HG03045 (cell line): Measurements from ENCODE around the gene RBM18.

ENCODE experiments used
- ATAC-seq: cut with Tn5 transposase; IDR thresholded peaks from one replicate; pipeline ENCODE4 v1.9.1; 2021; ENCODE audit warnings: mild to moderate bottlenecking, moderate library complexity; ENCODE audit not compliant: unreplicated experiment

Gene RBM18

DNA sequence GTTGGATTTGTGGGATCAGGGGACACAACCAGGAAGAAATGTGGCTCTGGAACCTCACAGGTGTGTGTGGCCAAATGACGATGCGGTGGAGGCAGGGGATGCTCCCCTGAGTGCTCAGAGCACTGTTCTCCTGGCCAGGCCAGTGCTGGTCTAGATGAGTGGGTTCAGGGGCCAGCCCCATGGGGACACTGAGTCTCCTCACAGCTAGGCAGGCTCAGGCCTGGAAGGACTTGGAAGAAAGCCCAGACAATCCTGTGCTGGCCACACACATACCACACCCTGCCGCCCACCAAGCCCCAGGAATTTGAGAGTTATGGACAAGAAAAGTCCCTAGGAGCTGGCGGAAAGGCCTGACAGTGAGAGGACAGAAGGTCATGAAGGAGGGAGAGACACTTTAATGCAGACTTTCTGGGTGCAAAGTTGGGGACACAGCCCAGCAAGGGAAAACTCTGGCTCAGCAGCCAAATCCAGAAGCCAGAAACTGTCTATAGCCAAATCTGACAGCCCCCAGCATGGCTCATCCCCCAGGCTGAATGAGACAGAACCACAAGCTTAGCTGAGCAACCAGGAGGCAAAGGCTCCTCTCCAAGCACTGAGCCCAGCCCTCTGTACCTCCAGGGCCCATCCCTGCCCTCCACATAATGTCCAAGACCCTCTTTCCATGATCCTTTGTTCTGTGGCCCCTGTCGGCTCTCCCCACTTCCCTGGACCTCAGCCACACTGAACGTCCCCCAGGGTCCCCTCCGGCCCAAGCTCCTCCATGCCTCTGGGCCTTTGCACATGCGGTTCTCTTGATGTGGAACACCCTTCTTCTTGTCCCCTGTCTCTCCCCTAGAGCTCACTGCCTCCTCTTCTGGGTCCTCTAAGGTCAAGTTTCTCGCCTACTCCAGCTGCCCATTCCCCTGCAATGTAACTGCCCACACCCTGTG, 58.3 kb downstream of the RBM18 start:
- no peak for ATAC-seq

DNA sequence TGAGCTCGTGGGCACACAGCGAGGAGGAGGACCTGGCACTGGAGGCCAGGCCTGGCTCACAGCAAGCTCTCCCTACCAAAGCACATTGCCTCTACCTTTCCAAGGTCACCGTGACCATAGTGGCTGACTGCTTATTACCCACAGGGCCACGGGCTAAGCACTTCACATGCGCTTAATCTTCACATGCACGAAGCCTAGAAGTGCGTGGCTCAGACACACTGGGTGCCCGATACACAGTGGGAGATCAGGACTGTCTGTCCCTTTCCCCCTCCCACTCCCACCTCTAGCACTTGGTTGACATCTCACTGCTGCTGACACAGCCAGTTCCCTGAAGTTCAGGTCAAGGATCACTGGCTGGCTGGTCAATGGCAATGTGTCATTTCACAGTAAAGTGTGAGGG, 59.5 kb downstream of the RBM18 start:
- ATAC-seq, result no peak

DNA sequence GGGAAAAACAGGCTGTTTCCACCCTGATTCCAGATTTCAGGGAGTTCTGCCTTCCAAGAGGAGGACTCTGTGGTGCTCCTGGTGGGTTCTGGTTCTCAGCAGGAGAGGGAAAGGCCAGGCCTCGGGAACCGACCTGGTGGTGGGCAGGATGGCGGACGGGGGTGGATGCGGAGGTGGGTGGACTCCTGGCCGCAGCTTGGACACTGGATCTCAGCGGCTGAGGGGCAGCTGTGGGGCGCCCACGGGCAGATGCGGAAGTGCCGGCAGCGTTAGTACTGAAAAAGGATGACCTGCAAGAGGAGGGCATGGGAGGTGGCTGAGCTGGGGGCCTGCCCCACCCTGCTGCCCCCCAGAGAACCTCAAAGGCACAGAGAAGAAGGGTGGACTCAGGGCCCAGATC, 60.1 kb downstream of the RBM18 start:
- no peak for ATAC-seq

DNA sequence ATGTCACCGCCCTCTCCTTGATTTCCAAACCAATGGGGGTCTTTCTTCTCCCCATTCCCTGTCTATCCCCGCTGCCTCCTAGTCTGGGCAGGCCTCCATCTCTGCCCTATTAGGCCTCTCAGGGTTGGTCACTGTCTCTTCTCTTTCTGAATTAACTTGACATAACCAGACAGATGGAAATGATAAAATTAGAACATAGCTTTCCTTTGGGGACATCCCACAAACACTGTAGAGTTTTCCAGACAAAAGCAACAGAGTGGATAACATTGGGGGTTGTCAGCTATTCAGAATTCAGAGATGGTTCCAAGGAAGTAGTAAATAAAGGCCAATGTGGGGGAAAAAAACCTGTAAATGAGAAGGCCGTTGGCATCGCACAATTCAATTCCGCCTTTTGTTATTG, 60.6 kb downstream of the RBM18 start:
- ATAC-seq, result no peak

DNA sequence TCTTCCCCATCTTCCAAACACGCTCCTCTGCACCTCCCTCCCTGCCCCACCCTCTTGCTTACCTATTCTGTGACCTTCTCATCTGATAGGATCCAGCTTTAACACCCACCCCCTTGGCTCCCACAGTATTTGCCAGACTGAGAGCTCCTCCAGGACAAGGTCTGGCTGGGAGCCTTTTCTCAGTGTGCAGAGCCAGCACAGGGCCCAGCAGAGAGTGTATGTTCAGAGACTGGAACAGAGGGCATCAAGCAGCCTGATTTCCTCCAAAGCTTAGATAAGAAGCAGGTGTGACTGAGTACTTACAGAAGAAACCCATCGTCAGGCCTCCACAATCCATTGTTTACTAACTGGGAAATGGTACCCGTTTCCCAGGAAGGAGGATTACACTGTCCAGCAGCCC, 62.5 kb downstream of the RBM18 start:
- no peak for ATAC-seq

DNA sequence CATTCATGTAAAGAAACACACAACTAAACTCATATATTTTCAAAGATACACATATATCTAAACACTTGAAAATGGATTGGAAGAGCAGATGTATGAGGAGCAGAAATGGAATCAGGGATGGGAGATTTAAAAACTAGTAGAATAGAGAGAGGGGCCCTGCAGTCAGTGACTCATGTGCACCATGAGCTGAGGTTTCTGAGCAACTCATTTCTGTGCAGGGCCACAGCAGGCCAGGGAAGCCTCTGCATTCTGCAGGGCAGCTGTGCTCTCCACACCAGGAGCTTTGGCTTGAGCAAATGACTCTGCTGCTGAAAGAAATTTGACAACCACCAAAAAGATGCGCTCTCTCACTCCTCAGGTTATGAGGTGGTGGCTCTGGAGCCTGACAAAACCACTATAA, 63.0 kb downstream of the RBM18 start:
- ATAC-seq, result no peak

DNA sequence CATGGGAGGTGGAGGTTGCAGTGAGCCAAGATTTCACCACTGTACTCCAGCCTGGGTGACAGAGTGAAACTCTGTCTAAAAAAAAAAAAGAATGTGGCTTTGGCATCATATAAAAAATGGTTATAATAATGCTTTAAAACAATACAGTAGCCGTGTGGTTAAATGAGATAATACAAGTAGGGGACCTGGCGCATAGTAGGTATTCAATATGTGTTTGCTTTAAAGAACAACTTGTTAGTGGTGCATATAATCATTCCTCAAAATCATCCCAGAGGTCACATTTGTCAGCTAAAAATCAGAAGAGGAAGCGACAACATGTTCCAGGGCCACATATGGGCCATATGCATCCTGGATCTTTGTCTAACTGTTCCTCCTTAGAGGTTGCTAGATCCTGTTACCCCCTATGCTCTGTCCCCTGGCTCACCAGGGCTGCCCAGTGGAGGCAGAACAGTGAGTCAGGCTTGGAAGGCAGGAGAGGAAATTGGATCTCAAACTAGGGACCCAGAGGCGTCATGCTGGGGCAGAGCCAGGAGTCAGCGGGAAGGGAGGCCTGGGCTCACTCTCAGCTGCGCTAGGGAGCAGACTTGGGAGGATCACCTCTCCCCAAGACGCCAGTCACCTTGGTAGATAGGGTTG, 63.6 kb downstream of the RBM18 start:
- no peak for ATAC-seq

DNA sequence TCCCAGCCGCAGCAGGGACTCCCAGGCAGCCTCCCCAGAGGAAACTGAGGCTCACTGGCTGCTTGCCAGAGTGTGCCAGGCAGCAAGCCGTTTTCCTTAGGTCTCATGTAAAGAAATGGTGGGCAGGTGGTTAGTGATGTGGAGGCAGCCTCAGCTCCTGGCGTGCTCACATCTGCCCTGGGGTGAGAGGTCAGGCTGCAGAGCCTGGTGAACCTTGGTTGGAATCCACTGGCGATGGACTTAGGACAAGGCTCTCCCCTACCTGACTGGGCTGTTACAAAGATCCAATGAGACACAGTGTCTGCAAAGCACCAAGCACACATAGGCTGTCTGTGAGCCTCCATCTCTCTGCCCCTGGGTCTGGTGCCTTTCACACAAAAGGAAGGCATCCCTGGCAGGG, 66.8 kb downstream of the RBM18 start:
- no peak for ATAC-seq

DNA sequence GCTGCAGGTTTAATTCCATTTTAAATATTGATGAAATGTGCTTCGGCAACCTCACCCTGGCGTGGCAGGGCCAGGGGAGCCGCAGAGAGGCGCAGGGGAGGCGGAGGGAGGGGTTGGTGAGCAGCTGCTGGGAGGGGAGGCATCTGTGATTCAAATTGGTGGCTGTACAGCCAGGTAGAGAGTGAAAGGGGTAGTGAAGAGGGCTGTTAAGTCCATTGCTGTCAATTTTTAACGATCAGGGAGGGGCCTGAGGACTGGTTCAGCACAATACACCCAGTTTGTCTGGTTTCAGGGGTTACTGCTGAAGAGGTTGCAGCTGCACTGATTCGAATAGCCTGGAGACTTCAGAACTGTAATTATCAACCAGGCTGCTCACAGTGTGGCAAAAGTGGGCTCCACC, 67.2 kb downstream of the RBM18 start:
- no peak for ATAC-seq

DNA sequence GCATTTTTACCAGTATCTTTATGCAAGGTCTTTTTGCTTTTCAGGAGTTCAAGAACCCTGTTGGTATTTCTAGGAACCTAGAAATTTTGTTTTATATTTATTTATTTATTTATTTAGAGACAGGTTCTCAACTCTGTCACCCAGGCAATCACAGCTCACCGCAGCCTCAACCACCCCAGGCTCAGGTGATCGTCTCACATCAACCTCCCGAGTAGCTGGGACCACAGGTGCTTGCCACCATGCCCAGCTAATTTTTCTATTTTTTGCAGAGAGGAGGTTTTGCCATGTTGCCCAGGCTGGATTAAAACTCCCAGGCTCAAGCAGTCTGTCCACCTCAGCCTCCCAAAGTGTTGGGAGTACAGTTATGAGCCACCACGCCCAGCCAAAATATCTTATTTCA, 68.8 kb downstream of the RBM18 start:
- no peak for ATAC-seq

DNA sequence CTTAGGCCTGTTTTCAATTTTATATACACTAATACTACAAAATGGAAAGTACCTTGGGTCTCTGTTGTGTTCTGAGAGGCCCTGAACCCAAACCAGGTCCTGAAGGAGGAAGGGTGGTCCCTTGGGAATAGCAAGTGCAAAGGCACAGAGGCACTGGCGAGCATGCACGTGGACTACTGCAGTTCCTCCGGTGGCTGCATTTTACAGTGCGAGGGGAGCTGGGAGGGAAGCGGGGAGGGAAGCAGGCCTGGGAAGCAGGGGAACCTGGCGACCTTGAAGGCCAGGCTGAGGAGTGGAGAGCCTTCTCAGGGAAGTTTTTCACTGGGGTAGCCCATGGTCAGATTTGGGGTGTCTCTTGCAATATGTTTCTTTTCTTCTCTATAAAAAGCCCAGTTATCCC, 71.0 kb downstream of the RBM18 start:
- no peak for ATAC-seq

DNA sequence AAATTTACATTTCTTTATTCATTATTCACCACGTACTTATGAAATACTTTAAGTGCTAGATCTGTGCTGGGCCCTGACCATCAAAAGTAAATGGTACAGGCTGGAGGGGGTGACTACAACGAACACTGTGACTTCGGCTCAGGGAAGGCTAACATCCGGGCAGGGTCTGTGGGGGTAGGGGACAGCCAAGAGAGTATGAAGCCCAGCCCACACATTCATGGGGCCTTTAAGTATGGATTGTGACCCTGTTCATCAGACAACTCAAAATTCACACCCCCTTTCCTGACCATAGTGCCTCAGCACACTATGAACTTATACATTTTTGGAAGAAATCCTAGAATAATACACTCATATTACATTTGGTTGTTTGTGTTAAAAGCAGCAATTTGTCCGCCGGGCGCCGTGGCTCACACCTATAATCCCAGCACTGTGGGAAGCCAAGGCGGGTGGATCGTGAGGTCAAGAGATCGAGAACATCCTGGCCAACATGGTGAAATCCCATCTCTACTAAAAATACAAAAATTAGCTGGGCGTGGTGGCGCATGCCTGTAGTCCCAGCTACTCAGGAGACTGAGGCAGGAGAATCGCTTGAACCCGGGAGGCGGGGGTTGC, 71.6 kb downstream of the RBM18 start:
- no peak for ATAC-seq

DNA sequence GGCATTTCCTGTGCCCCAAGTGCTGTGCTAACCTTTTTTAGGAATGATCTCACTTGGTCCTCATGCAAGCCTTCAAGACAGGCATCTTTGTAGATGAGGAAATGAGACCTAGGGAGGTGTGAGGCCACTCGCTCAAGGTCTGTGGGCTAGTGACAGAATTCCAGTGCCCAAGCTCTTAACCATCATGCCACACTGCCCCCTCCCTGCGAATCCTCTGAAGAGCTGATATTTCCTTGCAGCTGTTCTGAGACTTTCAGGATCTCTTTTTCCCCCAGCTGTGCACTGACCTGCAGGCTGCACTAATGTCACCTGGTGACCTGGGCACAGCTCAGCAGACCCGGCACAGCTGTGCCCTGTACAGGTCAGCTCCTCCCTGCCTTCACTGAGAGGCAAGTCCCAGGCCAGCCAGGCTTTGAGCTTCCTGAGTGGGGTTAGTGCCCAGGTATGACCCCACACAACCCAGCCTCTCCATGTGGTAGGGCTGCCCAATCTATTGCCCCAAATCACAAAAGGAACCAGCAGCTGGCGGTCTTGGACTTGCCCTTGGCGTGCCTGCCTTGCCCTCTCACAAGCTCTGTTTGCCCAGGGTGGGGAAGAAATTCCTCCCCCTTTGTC, 72.3 kb downstream of the RBM18 start:
- ATAC-seq, result no peak

DNA sequence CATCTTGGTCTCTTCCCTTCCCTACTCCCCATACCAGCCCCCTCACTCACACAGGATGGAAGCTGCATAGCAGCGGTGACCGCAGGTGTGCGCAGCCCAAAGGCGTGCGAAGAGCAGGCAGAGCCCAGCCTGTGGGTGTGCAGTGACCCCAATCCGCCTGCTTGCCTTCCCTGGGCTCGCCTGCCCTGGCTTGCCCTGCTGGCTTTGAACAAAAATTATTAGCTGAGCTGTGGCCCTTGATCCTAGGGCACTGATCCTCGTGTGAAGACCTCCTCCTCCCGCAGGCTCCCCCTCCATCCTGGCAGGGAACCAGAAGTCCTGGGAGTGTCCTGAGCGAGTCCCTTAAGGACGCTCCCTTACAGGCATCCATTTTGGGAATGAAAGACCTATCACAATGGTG, 73.1 kb downstream of the RBM18 start:
- ATAC-seq, result no peak

DNA sequence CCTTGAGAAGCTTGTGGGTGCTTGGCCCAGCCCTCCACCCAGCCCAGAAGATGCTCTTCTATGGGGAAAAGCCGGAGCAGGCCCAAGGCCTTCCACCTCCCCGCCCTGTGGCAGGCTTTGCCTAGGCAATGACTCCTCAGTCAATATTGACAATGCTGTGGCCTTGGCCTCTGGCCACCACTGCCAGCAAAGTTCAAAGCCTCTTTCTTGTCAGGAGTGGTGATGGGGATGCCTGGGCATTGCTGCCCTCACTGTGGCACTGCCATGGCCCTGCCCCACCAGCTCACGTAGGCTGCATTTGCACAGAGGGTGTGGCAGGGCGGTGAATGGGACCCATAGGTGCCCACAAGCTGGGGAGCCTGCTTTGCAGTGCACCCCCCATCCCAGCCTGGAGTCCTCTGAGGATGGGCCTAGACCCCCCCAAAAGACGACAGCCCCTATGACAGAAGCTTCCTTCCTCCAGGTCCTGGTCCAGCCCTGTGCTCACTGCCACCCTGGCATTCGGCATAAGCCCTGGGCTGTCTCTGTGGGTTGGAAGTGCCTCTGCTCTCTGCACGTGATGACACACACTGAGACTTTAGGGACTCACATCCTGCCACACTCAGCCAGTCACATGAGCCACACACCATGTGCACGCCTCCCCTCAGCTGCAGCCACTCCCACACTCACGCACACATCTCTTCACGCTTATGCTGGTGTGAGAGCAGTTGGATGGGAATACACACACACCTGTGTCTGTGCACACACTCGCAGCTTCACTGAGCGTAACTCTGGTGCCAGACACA, 73.9 kb downstream of the RBM18 start:
- ATAC-seq, result no peak

DNA sequence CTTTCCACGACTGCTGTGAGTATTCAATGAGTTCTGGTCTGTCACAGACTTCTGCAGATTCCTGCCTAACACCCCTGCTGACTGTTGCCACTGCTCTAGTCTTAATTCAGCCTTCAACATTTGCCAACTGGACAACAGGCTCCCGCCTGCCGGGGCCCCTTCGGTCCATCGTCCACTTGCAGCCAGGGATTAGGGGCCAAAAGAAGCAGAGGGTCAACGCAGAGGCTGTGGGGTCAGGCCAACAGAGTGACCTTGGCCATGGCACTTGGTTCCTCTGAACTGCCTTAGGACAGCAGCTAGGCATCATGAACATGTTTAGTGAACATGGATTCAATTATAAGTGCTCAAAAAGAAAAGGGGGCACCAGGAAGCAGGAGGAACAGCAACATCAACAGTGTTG, 76.3 kb downstream of the RBM18 start:
- ATAC-seq, result no peak
